Upper lobe of left lung (tissue), 4 donors: ENCODE data around the gene MYLK.

Experiments
- CTCF ChIP-seq, 6 experiments: fragments of 450-650 bp in 4 of 6; fragments of 200-600 bp in 2 of 6; sonication (generic) in 2 of 6; IDR thresholded peaks; one replicate each; pipeline ENCODE4 v1.5.1; 2016 to 2019; ENCODE audit warnings: antibody characterized with exemption in 6 of 6
- EP300 ChIP-seq, 4 donors: sonication (generic); formaldehyde crosslinking; IDR thresholded peaks; one replicate each; pipeline ENCODE4 v1.5.1; 2017; ENCODE audit warnings: antibody characterized with exemption in 4 of 4, control low read depth in 2 of 4
- POLR2AphosphoS5 ChIP-seq, 2 donors: sonication (generic); formaldehyde crosslinking; IDR thresholded peaks; one replicate each; pipeline ENCODE4 v1.5.1; 2017; ENCODE audit warnings: antibody characterized with exemption in 2 of 2

DNA sequence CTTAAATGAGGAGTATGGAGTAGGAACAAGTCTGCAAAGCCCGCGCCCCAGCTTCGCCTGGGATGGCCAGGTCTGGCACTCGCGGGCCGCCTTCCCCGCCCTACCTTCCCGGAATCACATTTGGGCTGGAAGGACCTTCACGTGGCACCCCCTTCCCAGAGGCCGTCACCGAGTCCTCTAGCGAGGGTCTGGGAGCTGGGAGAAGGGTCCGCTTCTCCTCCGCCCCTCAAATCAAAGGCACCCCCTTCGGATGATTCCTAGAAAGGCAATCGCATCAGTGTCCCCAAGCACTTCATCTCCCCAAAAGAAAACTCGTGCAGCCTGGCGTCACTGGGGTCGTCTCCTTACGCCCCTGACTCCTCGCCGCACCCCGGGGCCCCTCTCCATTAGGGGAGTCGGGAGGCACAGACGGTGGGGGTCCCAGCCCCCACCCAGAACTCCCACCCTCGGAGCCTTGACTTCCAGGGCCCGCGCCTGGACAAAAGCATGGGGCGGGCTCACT, 380 bp downstream of the MYLK start:
- TF ChIP-seq EP300 (IDR thresholded peaks at IDR 0.05) (no peak), CTCF (IDR thresholded peaks at IDR 0.05) (no peak), POLR2AphosphoS5 (IDR thresholded peaks at IDR 0.05) (no peak)
